ENCODE data around the gene FKBP3. TPM values are rescaled to one million over a fixed set of nuclear protein-coding genes. Genes with fewer than 3 reads are reported as not detected.

FKBP3 gene
- total and polyA plus RNA-seq, 2 of the 13 experiments (the other 11 are each of a cell fraction or from before 2014, with no cell fraction given): 57.0 to 87.6 TPM

- ChIA-PET CTCF (ENCODE audit: low intra/inter-chr PET ratio, low total read pairs) (no interaction called here), POLR2A (no interaction called here)
- in situ Hi-C loops (cut with HindIII; ENCODE audit: extremely low pct_ligation_motif_present, low pct_unique_long_range_greater_than_20kb): no loop called here
- no peak for FAIRE-seq
- Histone ChIP-seq H4K20me1 (ENCODE audit: insufficient read depth, low read length) (no peaks in the 10 kb centered on the region; the same call in 1 of the 2 replicates), H3K9me3 (ENCODE audit: low read length) (no peaks in the 10 kb centered on the region), H3K4me2 (ENCODE audit: low read depth, low read length) (no peak overlapping the region), H3K27me3 (ENCODE audit: control insufficient read depth in 1 of 2, insufficient read depth in 2 of 2, low read length in 2 of 2) (no peaks in the 10 kb centered on the region), H2AFZ (ENCODE audit: low read length) (no peak overlapping the region), H3K27ac (ENCODE audit: extremely low read length, insufficient read depth, low read length) (no peak overlapping the region), H3K36me3 (replicated peaks in 1 of 2; ENCODE audit: control insufficient read depth in 1 of 2, insufficient read depth in 2 of 2, low read length in 2 of 2) (peaks cover 6 to 51% of the 10 kb centered on the region in 2 experiments), H3K79me2 (ENCODE audit: insufficient read depth, low read length) (no peaks in the 10 kb centered on the region), H3K9ac (ENCODE audit: insufficient read depth, low read depth, low read length) (no peak overlapping the region), H3K4me3 (replicated peaks in 1 of 3; ENCODE audit: insufficient read depth in 1 of 3, low read depth in 2 of 3, low read length in 3 of 3) (no peak overlapping the region), H3K4me1 (ENCODE audit: insufficient read depth, low read length) (peaks cover 5% of the 10 kb centered on the region)
- intact Hi-C loops (cut with micrococcal nuclease; ENCODE audit: unreplicated experiment): no loop called here
- BruUV-seq (replicated peaks): no TSS peak
- TF ChIP-seq GMEB2 (CRISPR knock-in tag; IDR thresholded peaks at IDR 0.05; ENCODE audit: low read depth) (no peak), STAT5B (CRISPR knock-in tag; IDR thresholded peaks at IDR 0.05) (no peak), HCFC1 (IDR thresholded peaks at IDR 0.05; ENCODE audit: low read depth, low read length) (no peak), ZNF234 (CRISPR knock-in tag; conservative IDR thresholded peaks at IDR 0.05) (no peak), RNF219 (CRISPR knock-in tag; IDR thresholded peaks at IDR 0.05) (no peak), GATAD1 (CRISPR knock-in tag; IDR thresholded peaks at IDR 0.05) (no peak), ZNF326 (CRISPR knock-in tag; IDR thresholded peaks at IDR 0.05; ENCODE audit: borderline replicate concordance) (no peak), ZSCAN29 (CRISPR knock-in tag; conservative IDR thresholded peaks at IDR 0.05) (no peak), ZNF652 (CRISPR knock-in tag; IDR thresholded peaks at IDR 0.05; ENCODE audit: borderline replicate concordance, low read depth) (no peak), ZFP36 (IDR thresholded peaks at IDR 0.05; ENCODE audit: borderline replicate concordance, low read depth, low read length, partially characterized antibody) (no peak)
- TF ChIP-seq, protein P1, sequence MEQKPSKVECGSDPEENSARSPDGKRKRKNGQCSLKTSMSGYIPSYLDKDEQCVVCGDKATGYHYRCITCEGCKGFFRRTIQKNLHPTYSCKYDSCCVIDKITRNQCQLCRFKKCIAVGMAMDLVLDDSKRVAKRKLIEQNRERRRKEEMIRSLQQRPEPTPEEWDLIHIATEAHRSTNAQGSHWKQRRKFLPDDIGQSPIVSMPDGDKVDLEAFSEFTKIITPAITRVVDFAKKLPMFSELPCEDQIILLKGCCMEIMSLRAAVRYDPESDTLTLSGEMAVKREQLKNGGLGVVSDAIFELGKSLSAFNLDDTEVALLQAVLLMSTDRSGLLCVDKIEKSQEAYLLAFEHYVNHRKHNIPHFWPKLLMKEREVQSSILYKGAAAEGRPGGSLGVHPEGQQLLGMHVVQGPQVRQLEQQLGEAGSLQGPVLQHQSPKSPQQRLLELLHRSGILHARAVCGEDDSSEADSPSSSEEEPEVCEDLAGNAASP (CRISPR knock-in tag; IDR thresholded peaks at IDR 0.05; ENCODE audit: borderline replicate concordance): no peak
- no peak for DNase-seq (ENCODE audit: low spot score)
- 100% methylated on average over 1 of the region's 1 CpG for WGBS (ENCODE audit: low lambda C conversion rate)
- ATAC-seq: no peak
These were observed 14.2 kb downstream of the FKBP3 start for GRCh38 chr14:45120096-45120495.
